Measurements from ENCODE around the gene AFMID.

Gene AFMID

GRCh38 chr17:78204387-78205123 lies 17.4 kb downstream of the AFMID start:
- Histone ChIP-seq H3K36me3 (ENCODE audit: control insufficient read depth, insufficient read depth, low read length) (peaks cover 4% of the 10 kb centered on the region), H3K9me3 (ENCODE audit: control insufficient read depth, low read length) (no peaks in the 10 kb centered on the region), H3K4me3 (ENCODE audit: insufficient read depth, low read depth, low read length) (no peak overlapping the region), H3K27me3 (ENCODE audit: control insufficient read depth, insufficient read depth, low read length, poor library complexity, severe bottlenecking) (no peaks in the 10 kb centered on the region), H3K4me1 (ENCODE audit: control insufficient read depth, insufficient read depth, low read length) (no peaks in the 10 kb centered on the region), H3K27ac (ENCODE audit: insufficient read depth, low read depth, low read length, poor library complexity, severe bottlenecking) (no peak overlapping the region)
- 94 to 97% methylated on average over 22 of the region's 22 CpGs for WGBS, 2 experiments

- no peaks in the 10 kb centered on the region for H3K27me3 ChIP-seq (ENCODE audit: control insufficient read depth, insufficient read depth, low read length, poor library complexity, severe bottlenecking)
- H3K9me3 ChIP-seq (ENCODE audit: control insufficient read depth, low read length) = no peaks in the 10 kb centered on the region
- no peaks in the 10 kb centered on the region for H3K4me1 ChIP-seq (ENCODE audit: control insufficient read depth, insufficient read depth, low read length)
- H3K36me3 ChIP-seq (ENCODE audit: control insufficient read depth, insufficient read depth, low read length) = peaks cover 4% of the 10 kb centered on the region
- no peak overlapping the region for H3K27ac ChIP-seq (ENCODE audit: insufficient read depth, low read depth, low read length, poor library complexity, severe bottlenecking)
- H3K4me3 ChIP-seq (ENCODE audit: insufficient read depth, low read depth, low read length) = no peak overlapping the region
- 94 to 96% methylated on average over 17 of the region's 17 CpGs for WGBS, 2 experiments
Measured at GRCh38 chr17:78205124-78205775, 18.1 kb downstream of the AFMID start.

DNA sequence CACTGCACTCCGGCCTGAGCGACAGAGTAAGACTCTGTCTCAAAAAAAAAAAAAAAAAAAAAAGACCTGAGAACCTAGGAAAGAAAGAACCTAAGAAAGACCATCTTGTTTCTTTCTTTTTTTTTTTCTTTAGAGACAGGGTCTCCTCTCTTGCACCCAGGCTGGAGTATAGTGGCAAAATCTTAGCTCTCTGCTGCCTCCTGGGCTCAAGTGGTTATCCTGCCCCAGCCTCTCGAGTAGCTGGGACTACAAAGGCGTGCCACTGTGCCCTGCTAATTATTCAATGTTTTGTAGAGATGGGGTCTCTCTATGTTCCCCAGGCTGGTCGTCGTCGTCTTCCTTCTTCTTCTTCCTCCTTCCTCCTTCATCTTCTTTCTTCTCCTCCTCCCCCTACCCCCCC lies 19.1 kb downstream of the AFMID start:
- Histone ChIP-seq H3K27me3 (ENCODE audit: control insufficient read depth, insufficient read depth, low read length, poor library complexity, severe bottlenecking) (no peaks in the 10 kb centered on the region), H3K4me3 (ENCODE audit: insufficient read depth, low read depth, low read length) (no peak overlapping the region), H3K36me3 (ENCODE audit: control insufficient read depth, insufficient read depth, low read length) (peaks cover 4% of the 10 kb centered on the region), H3K27ac (ENCODE audit: insufficient read depth, low read depth, low read length, poor library complexity, severe bottlenecking) (no peak overlapping the region), H3K4me1 (ENCODE audit: control insufficient read depth, insufficient read depth, low read length) (no peaks in the 10 kb centered on the region), H3K9me3 (ENCODE audit: control insufficient read depth, low read length) (no peaks in the 10 kb centered on the region)
- WGBS, 2 experiments = 75 to 80% methylated on average over 7 of the region's 7 CpGs

GRCh38 chr17:78208486-78208885 lies 21.3 kb downstream of the AFMID start:
- no peaks in the 10 kb centered on the region for H3K9me3 ChIP-seq (ENCODE audit: control insufficient read depth, low read length)
- WGBS, 2 experiments = 95 to 98% methylated on average over 2 of the region's 3 CpGs
- no peaks in the 10 kb centered on the region for H3K36me3 ChIP-seq (ENCODE audit: control insufficient read depth, insufficient read depth, low read length)
- no peak overlapping the region for H3K4me3 ChIP-seq (ENCODE audit: insufficient read depth, low read depth, low read length)
- H3K27me3 ChIP-seq (ENCODE audit: control insufficient read depth, insufficient read depth, low read length, poor library complexity, severe bottlenecking) = no peaks in the 10 kb centered on the region
- no peaks in the 10 kb centered on the region for H3K4me1 ChIP-seq (ENCODE audit: control insufficient read depth, insufficient read depth, low read length)
- H3K27ac ChIP-seq (ENCODE audit: insufficient read depth, low read depth, low read length, poor library complexity, severe bottlenecking) = no peak overlapping the region

GRCh38 chr17:78210111-78210510 lies 22.9 kb downstream of the AFMID start:
- H3K27me3 ChIP-seq (ENCODE audit: control insufficient read depth, insufficient read depth, low read length, poor library complexity, severe bottlenecking) = no peaks in the 10 kb centered on the region
- peaks cover under 1% of the 10 kb centered on the region for H3K4me1 ChIP-seq (ENCODE audit: control insufficient read depth, insufficient read depth, low read length)
- no peak overlapping the region for H3K4me3 ChIP-seq (ENCODE audit: insufficient read depth, low read depth, low read length)
- H3K36me3 ChIP-seq (ENCODE audit: control insufficient read depth, insufficient read depth, low read length) = no peaks in the 10 kb centered on the region
- no peaks in the 10 kb centered on the region for H3K9me3 ChIP-seq (ENCODE audit: control insufficient read depth, low read length)
- 87 to 92% methylated on average over 10 of the region's 10 CpGs for WGBS, 2 experiments
- no peak overlapping the region for H3K27ac ChIP-seq (ENCODE audit: insufficient read depth, low read depth, low read length, poor library complexity, severe bottlenecking)

GRCh38 chr17:78211032-78211431 lies 23.9 kb downstream of the AFMID start:
- H3K4me1 ChIP-seq (ENCODE audit: control insufficient read depth, insufficient read depth, low read length) = peaks cover 9% of the 10 kb centered on the region
- no peak overlapping the region for H3K27ac ChIP-seq (ENCODE audit: insufficient read depth, low read depth, low read length, poor library complexity, severe bottlenecking)
- 89 to 93% methylated on average over 11 of the region's 11 CpGs for WGBS, 2 experiments
- H3K4me3 ChIP-seq (ENCODE audit: insufficient read depth, low read depth, low read length) = no peak overlapping the region
- no peaks in the 10 kb centered on the region for H3K27me3 ChIP-seq (ENCODE audit: control insufficient read depth, insufficient read depth, low read length, poor library complexity, severe bottlenecking)
- H3K9me3 ChIP-seq (ENCODE audit: control insufficient read depth, low read length) = no peaks in the 10 kb centered on the region
- H3K36me3 ChIP-seq (ENCODE audit: control insufficient read depth, insufficient read depth, low read length) = no peaks in the 10 kb centered on the region

DNA sequence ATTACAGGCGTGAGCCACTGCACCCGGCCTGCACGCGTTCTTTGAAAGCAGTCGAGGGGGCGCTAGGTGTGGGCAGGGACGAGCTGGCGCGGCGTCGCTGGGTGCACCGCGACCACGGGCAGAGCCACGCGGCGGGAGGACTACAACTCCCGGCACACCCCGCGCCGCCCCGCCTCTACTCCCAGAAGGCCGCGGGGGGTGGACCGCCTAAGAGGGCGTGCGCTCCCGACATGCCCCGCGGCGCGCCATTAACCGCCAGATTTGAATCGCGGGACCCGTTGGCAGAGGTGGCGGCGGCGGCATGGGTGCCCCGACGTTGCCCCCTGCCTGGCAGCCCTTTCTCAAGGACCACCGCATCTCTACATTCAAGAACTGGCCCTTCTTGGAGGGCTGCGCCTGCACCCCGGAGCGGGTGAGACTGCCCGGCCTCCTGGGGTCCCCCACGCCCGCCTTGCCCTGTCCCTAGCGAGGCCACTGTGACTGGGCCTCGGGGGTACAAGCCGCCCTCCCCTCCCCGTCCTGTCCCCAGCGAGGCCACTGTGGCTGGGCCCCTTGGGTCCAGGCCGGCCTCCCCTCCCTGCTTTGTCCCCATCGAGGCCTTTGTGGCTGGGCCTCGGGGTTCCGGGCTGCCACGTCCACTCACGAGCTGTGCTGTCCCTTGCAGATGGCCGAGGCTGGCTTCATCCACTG lies 27.0 kb downstream of the AFMID start, which contains the start of gene BIRC5:
BIRC5 (plus strand) TSS at position 238 of the 690 bp plus-strand sequence; CDS start at position 302, 64 bp downstream.
- WGBS, 2 experiments = 0 to 1% methylated on average over 60 of the region's 60 CpGs
- peak within 1 kb of the TSS; percentile 78 for H3K4me3 ChIP-seq (ENCODE audit: insufficient read depth, low read depth, low read length)
- no peaks in the 10 kb centered on the region for H3K9me3 ChIP-seq (ENCODE audit: control insufficient read depth, low read length)
- H3K36me3 ChIP-seq (ENCODE audit: control insufficient read depth, insufficient read depth, low read length) = peaks cover 13% of the 10 kb centered on the region
- peaks cover 9% of the 10 kb centered on the region for H3K4me1 ChIP-seq (ENCODE audit: control insufficient read depth, insufficient read depth, low read length)
- no peak within 1 kb of the TSS for H3K27ac ChIP-seq (ENCODE audit: insufficient read depth, low read depth, low read length, poor library complexity, severe bottlenecking)
- H3K27me3 ChIP-seq (ENCODE audit: control insufficient read depth, insufficient read depth, low read length, poor library complexity, severe bottlenecking) = no peaks in the 10 kb centered on the region

DNA sequence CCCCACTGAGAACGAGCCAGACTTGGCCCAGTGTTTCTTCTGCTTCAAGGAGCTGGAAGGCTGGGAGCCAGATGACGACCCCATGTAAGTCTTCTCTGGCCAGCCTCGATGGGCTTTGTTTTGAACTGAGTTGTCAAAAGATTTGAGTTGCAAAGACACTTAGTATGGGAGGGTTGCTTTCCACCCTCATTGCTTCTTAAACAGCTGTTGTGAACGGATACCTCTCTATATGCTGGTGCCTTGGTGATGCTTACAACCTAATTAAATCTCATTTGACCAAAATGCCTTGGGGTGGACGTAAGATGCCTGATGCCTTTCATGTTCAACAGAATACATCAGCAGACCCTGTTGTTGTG lies 27.5 kb downstream of the AFMID start:
- WGBS, 2 experiments = 15% methylated on average over 5 of the region's 5 CpGs
- Histone ChIP-seq H3K36me3 (ENCODE audit: control insufficient read depth, insufficient read depth, low read length) (peaks cover 13% of the 10 kb centered on the region), H3K9me3 (ENCODE audit: control insufficient read depth, low read length) (no peaks in the 10 kb centered on the region), H3K27me3 (ENCODE audit: control insufficient read depth, insufficient read depth, low read length, poor library complexity, severe bottlenecking) (no peaks in the 10 kb centered on the region), H3K4me3 (ENCODE audit: insufficient read depth, low read depth, low read length) (peak overlapping the region; percentile 78), H3K4me1 (ENCODE audit: control insufficient read depth, insufficient read depth, low read length) (peaks cover 14% of the 10 kb centered on the region), H3K27ac (ENCODE audit: insufficient read depth, low read depth, low read length, poor library complexity, severe bottlenecking) (no peak overlapping the region)

DNA sequence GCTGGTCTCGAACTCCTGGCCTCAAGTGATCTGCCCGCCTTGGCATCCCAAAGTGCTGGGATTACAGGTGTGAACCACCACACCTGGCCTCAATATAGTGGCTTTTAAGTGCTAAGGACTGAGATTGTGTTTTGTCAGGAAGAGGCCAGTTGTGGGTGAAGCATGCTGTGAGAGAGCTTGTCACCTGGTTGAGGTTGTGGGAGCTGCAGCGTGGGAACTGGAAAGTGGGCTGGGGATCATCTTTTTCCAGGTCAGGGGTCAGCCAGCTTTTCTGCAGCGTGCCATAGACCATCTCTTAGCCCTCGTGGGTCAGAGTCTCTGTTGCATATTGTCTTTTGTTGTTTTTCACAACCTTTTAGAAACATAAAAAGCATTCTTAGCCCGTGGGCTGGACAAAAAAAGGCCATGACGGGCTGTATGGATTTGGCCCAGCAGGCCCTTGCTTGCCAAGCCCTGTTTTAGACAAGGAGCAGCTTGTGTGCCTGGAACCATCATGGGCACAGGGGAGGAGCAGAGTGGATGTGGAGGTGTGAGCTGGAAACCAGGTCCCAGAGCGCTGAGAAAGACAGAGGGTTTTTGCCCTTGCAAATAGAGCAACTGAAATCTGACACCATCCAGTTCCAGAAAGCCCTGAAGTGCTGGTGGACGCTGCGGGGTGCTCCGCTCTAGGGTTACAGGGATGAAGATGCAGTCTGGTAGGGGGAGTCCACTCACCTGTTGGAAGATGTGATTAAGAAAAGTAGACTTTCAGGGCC lies 32.4 kb downstream of the AFMID start:
- Histone ChIP-seq H3K4me3 (ENCODE audit: insufficient read depth, low read depth, low read length) (no peak overlapping the region), H3K36me3 (ENCODE audit: control insufficient read depth, insufficient read depth, low read length) (peaks cover 42% of the 10 kb centered on the region)
- WGBS, 2 experiments = 81 to 83% methylated on average over 11 of the region's 11 CpGs

DNA sequence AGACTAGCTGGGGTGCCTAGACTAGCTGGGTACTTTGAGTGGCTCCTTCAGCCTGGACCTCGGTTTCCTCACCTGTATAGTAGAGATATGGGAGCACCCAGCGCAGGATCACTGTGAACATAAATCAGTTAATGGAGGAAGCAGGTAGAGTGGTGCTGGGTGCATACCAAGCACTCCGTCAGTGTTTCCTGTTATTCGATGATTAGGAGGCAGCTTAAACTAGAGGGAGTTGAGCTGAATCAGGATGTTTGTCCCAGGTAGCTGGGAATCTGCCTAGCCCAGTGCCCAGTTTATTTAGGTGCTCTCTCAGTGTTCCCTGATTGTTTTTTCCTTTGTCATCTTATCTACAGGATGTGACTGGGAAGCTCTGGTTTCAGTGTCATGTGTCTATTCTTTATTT lies 35.9 kb downstream of the AFMID start:
- no peak overlapping the region for H3K4me3 ChIP-seq (ENCODE audit: insufficient read depth, low read depth, low read length)
- H3K4me1 ChIP-seq (ENCODE audit: control insufficient read depth, insufficient read depth, low read length) = peaks cover 7% of the 10 kb centered on the region
- WGBS, 2 experiments = 95 to 96% methylated on average over 4 of the region's 4 CpGs
- H3K27me3 ChIP-seq (ENCODE audit: control insufficient read depth, insufficient read depth, low read length, poor library complexity, severe bottlenecking) = no peaks in the 10 kb centered on the region
- H3K9me3 ChIP-seq (ENCODE audit: control insufficient read depth, low read length) = no peaks in the 10 kb centered on the region
- peaks cover 34% of the 10 kb centered on the region for H3K36me3 ChIP-seq (ENCODE audit: control insufficient read depth, insufficient read depth, low read length)
- H3K27ac ChIP-seq (ENCODE audit: insufficient read depth, low read depth, low read length, poor library complexity, severe bottlenecking) = no peak overlapping the region

More for the DNA sequence above, 32.4 kb downstream of the AFMID start:
- H3K27ac ChIP-seq (ENCODE audit: insufficient read depth, low read depth, low read length, poor library complexity, severe bottlenecking) = no peak overlapping the region
- no peaks in the 10 kb centered on the region for H3K9me3 ChIP-seq (ENCODE audit: control insufficient read depth, low read length)
- no peaks in the 10 kb centered on the region for H3K27me3 ChIP-seq (ENCODE audit: control insufficient read depth, insufficient read depth, low read length, poor library complexity, severe bottlenecking)
- H3K4me1 ChIP-seq (ENCODE audit: control insufficient read depth, insufficient read depth, low read length) = peaks cover 15% of the 10 kb centered on the region
